Fibroblast of pulmonary artery (primary cell): ENCODE results near the gene TAF6.
"Not testable (repeated sequence)": the region's sequence is repeated elsewhere in the genome, so short reads cannot be mapped to it uniquely, and the experiment has no call there.

ENCODE experiments used
- DNase-seq: peaks from one replicate; pipeline ENCODE4 v3.0.0-alpha.2; 2010; ENCODE audit warnings: low read depth
- H3K4me3 ChIP-seq: replicated peaks from 2 replicates; pipeline ENCODE4 v1.5.1; 2011; ENCODE audit warnings: low read depth, mild to moderate bottlenecking, control low read depth, low read length, moderate library complexity
- TF ChIP-seq, protein P1 (sequence below): IDR thresholded peaks from 2 replicates; pipeline ENCODE4 v1.5.1; 2011; ENCODE audit warnings: mild to moderate bottlenecking, control low read depth, low read length, inconsistent platforms; ENCODE audit errors: missing control alignments

The TAF6 gene

DNA sequence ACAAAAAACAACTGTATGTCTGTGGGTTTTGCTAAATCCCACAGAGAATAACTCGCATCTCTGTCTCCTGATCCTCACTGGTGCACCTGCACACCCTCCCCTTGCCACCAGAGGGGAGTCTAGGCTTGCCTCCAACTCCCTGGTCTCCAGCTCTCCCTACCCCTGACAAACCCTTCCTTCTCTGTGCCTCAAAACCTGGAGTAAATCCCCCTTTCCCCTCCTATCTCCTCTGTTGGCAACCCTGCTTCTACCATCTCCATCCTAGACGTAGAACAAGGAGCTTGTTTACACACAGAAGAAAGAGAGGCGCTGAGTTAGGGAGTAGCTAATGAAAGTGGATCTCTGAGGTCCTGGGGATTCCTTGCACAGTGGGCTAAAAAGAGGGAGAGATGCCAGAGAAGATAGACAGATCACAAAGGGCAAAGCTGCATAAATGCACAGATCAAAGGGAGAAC is 13.6 kb upstream of the TAF6 start:
- no peak overlapping the region for H3K4me3 ChIP-seq
- TF ChIP-seq, protein P1, sequence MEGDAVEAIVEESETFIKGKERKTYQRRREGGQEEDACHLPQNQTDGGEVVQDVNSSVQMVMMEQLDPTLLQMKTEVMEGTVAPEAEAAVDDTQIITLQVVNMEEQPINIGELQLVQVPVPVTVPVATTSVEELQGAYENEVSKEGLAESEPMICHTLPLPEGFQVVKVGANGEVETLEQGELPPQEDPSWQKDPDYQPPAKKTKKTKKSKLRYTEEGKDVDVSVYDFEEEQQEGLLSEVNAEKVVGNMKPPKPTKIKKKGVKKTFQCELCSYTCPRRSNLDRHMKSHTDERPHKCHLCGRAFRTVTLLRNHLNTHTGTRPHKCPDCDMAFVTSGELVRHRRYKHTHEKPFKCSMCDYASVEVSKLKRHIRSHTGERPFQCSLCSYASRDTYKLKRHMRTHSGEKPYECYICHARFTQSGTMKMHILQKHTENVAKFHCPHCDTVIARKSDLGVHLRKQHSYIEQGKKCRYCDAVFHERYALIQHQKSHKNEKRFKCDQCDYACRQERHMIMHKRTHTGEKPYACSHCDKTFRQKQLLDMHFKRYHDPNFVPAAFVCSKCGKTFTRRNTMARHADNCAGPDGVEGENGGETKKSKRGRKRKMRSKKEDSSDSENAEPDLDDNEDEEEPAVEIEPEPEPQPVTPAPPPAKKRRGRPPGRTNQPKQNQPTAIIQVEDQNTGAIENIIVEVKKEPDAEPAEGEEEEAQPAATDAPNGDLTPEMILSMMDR = peak; percentile 97
- peak; percentile 76 for DNase-seq

DNA sequence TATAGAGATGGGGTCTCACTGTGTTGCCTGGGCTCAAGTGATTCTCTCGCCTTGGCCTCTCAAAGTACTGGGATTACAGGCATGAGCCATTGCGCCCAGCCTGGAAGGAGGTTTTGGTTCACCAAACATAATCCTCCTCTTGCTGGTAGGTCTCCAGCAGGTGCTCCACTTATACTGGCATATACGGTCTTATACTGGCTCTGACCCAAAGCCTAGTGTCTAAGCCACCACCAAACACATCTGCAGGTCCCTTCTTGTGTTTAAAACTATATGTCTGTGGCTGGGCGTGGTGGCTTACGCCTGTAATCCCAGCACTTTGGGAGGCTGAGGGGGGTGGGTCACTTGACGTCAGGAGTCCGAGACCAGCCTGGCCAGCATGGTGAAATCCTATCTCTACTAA is 13.0 kb upstream of the TAF6 start:
- no peak for DNase-seq
- no peak overlapping the region for H3K4me3 ChIP-seq
- TF ChIP-seq, protein P1 = no peak

DNA sequence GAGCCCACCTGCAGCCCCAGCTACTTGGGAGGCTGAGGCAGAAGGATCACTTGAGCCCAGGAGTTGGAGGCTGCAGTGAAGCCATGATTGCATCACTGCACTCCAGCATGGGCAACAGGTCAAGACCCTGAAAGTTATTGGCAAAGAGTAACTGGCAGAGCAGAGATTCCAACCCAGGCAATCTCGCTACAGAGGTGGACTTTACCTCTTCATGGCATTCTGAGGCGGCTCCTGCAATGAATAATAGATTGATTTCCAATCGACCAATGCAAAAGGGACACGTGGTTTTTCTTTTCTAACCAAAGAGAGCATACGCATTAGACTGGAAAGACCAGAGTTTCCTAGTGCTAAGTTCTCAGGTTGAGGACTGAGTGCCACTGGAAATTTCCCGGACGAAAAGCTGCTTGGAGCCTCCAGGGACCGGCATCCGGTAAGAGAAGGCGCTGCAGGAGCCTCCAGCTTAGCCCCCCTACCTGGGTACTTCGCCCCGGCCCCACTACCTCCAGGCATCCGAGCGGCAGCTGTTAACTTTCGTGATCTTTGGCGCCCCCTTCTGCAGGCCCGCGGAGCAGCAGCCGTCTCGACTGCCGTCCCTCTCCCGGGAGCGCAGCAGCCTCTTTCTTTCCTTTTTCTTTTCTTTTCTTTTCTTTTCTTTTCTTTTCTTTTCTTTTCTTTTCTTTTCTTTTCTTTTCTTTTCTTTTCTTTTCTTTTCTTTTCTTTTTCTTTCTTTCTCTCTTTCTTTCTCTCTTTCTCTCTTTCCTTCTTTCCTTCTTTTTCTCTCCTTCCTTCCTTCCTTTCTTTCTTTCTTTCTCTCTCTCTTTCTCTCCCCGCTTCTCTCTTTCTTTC is 11.7 kb upstream of the TAF6 start:
- TF ChIP-seq, protein P1 = peak; percentile 69
- no peak overlapping the region for H3K4me3 ChIP-seq
- peak; percentile 56 for DNase-seq

DNA sequence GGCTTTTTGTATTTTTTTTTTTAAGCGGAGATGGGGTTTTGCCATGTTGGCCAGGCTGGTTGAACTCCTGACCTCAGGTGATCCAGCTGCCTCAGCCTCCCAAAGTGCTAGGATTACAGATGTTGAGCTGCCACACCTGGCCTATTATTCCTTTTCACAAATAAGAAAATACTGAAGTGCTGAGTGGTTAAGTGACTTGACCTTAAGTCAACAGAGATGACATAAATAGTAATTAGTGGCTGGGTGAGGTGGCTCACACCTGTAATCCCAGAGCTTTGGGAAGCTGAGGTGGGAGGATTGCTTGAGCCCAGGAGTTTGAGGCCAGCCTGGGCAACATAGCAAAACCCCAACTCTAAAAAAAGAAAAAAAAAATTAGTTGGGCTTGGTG is 11.1 kb upstream of the TAF6 start:
- DNase-seq, H3K4me3 ChIP-seq: not testable (repeated sequence)

DNA sequence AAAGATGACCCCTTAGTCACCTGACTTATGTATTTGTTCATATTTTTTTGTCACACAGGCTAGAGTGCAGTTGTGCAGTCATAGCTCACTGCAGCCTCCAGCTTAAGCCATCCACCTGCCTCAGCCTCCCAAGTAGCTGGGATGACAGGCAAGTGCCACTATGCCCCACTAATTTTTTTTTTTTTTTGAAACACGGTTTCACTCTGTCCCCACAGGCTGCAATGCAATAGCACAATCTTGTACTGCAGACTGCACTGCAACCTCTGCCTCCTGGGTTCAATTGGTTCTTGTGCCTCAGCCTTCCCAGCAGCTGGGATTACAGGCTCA is 9.4 kb upstream of the TAF6 start:
- TF ChIP-seq, protein P1 = no peak
- no peak for DNase-seq
- H3K4me3 ChIP-seq = no peak overlapping the region

DNA sequence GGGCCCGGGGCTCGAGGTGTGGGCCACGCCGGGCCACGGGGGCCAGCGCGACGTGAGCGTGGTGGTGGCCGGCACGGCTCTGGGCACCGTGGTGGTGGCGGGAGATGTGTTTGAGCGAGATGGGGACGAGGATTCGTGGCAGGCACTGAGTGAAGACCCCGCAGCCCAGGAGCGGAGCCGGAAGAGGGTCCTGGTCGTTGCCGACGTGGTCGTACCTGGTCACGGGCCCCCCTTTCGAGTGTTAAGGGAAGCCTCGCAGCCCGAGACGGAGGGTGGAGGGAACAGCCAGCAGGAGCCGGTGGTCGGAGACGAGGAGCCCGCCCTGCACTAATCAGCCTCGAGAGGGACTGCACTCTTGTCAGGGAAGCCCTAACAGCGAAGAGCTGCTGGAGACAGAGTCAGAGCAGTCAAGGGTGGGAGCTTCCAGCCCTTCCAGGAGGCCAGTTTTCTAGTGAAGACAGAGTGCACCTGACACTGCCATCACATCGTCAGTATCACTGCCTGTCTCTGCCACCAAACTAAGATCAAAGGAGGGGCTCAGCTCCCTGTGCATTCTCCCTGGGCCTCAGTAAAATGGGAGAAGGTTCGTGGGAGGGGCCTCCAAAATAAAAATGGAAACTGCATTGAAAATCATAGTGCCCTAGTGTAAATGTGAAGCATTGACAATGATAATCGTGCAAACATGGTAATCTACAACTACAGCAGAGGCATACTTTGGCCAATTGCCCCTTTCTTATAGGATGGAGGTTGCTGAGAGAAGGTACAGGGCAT is 8.9 kb upstream of the TAF6 start:
- DNase-seq = no peak
- peak overlapping the region; percentile 90 for H3K4me3 ChIP-seq

More for the DNA sequence above, 8.9 kb upstream of the TAF6 start:
- TF ChIP-seq, protein P1 = no peak
